Activated gamma-delta T cell (primary cell): ENCODE results near the gene AMDHD2.
"Not testable (repeated sequence)": the region's sequence is repeated elsewhere in the genome, so short reads cannot be mapped to it uniquely, and the experiment has no call there.

ENCODE experiments used
- DNase-seq: peaks from one replicate; lab custom pipeline; 2025; lab: John Stamatoyannopoulos, UW

Gene AMDHD2

GRCh38 chr16:2533912-2534311 lies 13.7 kb downstream of the AMDHD2 start:
- no peak for DNase-seq

GRCh38 chr16:2534335-2534734 lies 14.2 kb downstream of the AMDHD2 start:
- not testable (repeated sequence) for DNase-seq

DNA sequence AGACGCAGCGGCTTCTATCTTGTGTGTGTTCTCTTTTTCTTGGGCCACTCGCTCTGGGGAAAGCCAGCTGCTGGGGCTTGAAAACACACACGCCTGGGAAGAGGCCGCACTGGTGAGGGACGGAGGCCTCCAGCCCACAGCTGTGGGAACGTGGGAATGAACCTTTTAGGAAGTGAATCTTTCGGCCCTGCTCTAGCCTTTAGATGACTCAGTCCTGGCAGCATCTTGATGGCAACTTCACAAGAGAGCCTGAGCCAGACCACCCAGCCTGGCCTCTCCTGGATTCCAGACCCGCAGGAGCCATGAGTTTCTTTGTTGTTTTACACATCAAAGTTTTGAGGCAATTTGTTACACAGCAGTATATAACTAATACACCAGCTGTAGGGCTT lies 15.4 kb downstream of the AMDHD2 start:
- DNase-seq, result no peak

GRCh38 chr16:2537451-2538379 lies 17.5 kb downstream of the AMDHD2 start, which contains the start of gene PDPK1:
PDPK1 (plus strand) TSS chr16:2538021; CDS start chr16:2538113, 92 bp downstream.
- peak; percentile 92 for DNase-seq

DNA sequence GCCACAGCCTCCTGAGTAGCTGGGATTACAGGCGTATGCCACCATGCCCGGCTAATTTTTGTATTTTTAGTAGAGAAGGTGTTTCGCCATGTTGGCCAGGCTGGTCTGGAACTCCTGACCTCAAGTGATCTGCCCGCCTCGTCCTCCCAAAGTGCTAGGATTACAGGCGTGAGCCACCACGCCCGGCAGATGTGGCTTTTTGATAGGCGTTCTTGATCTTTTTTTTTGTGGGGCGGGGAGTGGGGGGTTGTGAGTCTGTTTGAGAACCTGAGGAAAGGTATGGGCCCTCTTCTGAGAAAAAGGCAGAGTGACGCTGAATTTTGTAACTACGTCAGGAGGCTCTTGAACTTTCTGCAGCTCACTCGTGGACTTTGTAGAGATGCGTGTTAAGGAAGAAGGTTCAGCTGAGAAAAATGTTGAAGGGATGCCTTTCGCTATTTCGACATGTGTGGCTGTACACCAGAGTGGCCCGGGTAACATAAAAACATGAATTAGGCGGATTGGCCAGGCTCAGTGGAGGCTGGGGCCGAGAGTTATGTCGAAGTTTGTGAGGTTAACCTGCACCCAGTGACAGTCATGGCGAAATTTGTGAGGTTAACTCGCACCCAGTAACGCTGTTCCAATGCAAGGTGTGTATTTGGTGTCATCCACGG lies 19.1 kb downstream of the AMDHD2 start:
- DNase-seq, result not testable (repeated sequence)

DNA sequence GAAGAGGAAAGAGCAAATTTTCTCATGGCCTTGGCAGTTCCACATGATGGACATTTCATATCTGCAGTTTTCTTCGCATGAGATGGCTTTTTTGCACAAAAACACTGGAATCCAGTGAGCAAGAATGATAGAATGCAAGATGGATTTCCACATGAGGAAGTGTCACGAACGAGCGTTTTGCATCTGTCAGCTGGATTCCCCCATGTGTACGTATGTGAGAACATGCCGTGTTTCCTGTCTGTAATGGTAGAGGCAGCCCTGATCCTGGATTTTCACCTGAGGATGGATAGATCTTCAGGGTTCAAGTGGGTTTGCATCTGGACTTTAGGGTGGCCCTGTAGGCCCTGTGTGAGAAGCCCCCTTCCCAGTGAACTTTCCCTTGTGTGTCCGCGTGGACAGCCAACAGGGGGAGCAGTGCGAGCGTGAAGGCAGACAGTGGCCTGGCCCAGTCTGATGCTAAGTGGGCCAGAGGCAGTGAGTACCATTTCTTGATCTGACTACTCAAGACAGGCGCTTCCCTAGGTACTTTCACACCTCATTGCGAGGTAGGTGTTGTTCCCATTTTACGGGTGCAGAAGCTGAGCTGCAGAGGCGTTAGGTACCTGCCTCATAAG lies 19.8 kb downstream of the AMDHD2 start:
- not testable (repeated sequence) for DNase-seq

DNA sequence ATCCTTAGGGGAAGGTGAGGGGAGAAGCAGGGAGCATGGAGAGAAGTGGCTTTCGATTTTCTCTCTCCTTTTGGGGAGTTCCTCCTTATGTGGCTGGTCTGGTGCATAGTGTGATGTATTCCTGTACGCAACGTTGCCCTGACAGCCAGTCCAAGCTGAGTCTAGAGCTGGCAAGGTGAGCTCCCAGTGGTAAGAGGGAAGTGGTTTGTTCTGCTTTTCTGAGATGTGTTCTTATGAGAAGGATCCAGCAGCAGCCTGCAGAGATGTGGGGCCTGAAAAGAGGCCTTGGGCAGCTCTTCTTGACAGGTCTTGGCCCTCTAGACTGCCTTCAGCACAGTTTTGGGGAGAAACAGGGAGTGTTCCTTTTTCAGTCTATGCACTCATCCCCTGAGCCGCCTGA lies 20.7 kb downstream of the AMDHD2 start:
- DNase-seq, result not testable (repeated sequence)

DNA sequence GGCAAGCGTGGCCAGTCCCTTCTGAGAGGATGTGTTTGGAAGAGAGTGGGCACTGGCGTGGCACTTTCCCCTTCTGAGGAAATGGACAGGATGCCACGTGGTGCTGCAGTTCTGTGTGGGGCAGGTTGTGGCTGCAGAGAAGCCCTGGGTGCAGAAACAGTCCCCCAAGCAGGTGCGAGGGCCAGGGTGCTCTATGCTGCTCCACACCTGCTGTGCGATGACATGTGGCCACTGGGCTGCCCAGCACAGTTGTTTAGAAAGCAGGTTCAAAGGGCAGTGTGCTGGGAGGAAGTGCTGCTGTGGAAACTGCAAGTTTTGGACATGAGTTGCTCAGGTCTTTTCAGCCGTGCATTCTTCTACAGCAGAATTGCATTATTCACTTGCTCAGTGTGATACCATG lies 21.2 kb downstream of the AMDHD2 start:
- not testable (repeated sequence) for DNase-seq

- not testable (repeated sequence) for DNase-seq
Measured at GRCh38 chr16:2543771-2544170, 23.6 kb downstream of the AMDHD2 start.

DNA sequence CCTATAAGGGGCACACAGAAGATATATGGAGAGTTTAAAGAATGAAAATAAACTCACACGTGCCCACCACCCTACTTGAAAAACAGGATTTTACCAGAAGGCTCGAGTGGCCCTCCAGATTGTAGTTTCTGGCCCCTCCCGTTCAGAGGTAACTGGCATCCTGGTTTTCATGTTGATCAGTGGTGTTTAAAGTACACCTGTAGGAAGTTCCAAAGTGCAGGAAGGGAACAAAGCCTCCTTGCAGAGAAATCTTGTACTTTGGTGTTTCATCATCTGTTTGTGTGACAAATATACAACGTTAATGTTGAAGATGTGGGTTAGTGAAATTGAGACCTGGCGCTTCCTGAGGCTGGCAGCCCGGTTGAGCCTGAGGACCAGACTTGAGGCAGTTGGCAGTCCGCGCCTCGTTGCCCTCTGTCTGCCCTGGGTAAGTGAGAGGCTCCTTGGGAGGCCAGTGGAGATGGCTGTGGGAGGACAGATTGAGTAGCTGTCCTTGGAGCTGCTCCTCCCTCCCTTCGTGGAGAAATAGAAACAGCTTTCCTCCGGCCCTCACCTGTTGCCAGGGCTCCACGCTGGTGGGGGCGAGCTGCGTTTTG lies 30.2 kb downstream of the AMDHD2 start:
- not testable (repeated sequence) for DNase-seq

GRCh38 chr16:2551420-2551889 lies 31.3 kb downstream of the AMDHD2 start:
- not testable (repeated sequence) for DNase-seq

GRCh38 chr16:2554709-2555425 lies 34.7 kb downstream of the AMDHD2 start:
- DNase-seq, result not testable (repeated sequence)

GRCh38 chr16:2557150-2557549 lies 37.0 kb downstream of the AMDHD2 start:
- DNase-seq, result not testable (repeated sequence)

DNA sequence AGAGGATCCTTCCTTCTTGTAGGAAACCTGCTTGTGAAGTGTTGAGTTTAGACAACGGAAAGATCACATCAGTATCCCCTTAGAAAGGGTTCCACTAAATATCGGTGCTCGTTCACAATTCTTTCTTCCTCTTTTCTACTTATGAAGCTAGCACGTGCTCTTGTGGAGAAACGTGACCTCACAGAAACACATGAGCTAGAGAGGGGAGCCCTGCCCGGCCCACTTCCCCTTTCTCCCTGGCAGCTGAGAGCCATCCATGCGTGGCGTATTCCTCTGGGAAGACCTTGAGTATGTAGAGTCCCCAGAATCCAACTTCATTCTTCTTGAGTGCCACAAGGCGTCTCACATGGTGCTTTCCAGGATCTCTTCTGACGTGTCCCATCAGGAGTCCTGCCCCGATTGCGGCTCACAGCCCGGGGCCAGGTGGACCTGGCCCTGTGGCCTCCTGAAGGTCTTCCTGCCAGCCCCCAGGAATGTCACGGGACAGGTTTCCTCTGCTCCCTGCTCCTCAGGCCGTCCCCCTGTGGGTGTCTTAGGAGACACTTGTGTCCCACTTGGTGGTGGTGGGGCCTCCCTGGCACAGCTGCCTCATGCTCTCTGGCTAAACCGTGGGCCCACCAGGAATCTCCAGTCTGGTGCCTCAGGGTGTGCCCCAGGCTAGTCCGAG lies 40.1 kb downstream of the AMDHD2 start:
- DNase-seq, result not testable (repeated sequence)

DNA sequence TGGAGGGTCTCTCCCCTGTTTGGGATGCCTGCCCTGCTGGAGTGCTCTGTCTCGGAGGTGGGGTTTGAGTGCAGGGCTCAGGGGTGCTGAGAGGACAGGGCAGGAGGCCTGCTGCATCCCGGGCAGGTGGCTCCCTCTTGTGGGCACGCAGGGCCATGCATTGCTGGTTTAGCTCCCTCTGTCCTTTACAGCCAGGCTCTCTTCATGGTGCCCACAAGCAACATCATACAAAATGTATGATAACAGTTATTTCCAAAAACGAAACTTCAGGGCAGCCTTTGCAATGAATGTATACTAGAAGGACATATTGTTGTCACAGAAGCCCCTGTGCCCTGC lies 40.6 kb downstream of the AMDHD2 start:
- DNase-seq, result not testable (repeated sequence)

DNA sequence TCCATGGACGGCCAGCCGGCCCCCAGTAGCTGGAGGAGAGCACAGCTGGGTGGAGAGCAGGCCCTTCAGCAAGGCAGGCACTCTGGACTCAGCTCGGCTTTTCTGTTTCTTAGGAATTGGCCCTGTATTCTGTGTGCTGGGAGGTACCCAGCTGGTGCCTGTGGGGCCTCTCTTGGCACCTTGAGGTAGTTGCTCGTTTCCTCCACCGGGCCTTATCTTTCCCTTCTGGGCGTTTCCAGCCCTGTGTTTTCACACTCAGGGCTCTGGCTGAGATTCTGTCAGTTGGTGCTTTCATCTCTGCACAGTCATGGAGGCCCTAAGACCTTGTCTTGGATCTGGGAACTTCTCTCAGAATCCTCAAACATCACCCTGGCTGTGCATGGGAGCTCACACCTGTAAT lies 47.3 kb downstream of the AMDHD2 start:
- DNase-seq, result not testable (repeated sequence)

DNA sequence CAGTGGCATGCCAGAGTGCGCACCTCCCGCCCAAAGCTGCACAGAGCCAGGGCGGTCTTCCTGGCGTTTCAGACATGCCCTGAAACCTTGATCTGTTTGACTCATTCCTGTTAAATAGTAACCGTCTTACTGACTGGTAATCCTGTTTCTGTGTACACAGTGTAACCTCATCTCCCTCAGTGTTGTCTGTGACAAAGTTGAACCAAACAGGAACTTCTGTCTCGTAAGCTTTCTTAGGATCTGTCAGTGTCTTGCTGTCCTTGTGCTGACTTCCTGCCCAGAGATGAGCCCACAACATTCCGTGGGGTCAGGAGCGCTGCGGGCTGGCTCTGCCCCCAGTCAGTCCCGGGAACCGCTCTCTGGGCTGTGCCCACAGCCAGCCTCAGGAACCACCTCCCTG lies 48.4 kb downstream of the AMDHD2 start:
- DNase-seq, result not testable (repeated sequence)

- not testable (repeated sequence) for DNase-seq
Measured at GRCh38 chr16:2572704-2573103, 52.5 kb downstream of the AMDHD2 start.

DNA sequence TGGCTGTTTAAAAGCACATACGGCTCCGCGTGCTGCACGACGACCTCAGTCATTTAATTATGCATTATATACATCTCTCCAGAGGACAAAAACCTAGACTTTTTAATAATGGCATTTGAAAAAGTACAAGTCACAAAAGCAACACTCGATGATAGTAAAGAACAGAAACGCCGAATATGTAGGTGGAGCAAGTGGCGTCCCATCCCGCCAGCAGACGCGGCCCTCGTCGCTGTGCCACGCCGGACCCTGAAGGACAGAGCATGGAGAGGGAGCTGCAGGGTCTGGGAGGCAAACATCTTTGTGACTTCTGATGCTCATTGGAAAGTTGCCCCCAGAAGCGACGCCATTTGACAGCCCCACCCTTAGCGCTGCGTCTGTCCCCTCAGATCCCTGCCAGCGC lies 55.7 kb downstream of the AMDHD2 start:
- DNase-seq, result not testable (repeated sequence)

DNA sequence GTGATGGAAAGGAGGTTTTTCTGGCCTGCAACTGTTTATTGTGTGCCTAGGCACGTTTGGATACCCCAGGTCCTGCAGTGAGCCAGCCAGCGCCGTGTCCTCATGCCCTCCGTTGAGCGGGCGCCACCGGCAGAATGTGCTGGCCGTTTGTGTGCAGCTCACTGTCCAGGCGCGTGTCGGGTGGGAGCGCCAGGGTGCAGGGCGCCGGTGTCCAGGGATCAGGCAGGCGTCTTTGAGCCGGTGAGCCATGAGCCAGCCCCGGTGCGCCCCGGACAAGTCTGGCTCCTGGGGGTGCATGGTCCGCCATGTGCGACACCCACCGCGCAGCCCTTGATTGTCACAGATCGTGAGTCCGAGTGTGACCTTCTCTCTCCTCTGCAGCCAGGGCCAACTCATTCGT lies 56.9 kb downstream of the AMDHD2 start:
- DNase-seq, result not testable (repeated sequence)

GRCh38 chr16:2578905-2579304 lies 58.7 kb downstream of the AMDHD2 start:
- DNase-seq, result not testable (repeated sequence)
